SK-N-SH (cell line): ENCODE measurements around the gene AP1B1. TPM values are rescaled to one million over a fixed set of nuclear protein-coding genes. Genes with fewer than 3 reads are reported as not detected.

ENCODE experiments used
- CTCF ChIA-PET: fragments of 300-600, 350-600 bp; formaldehyde crosslinking; extraction: SDS; loops from one replicate; lab custom pipeline; 2021; lab: Yijun Ruan, JAX
- POLR2A ChIA-PET: fragments of 350-600 bp; sonication (Branson Sonifier 250); formaldehyde crosslinking; extraction: SDS; loops from one replicate; lab custom pipeline; 2020; ENCODE audit warnings: antibody characterized with exemption, inconsistent platforms; lab: Yijun Ruan, JAX
- DNase-seq: peaks from one replicate; pipeline ENCODE4 v3.0.0; 2012
- H2AFZ ChIP-seq: fragments of 200-600 bp; sonication (generic); 2 replicates; pipeline ENCODE4 v1.8.1; 2016; ENCODE audit warnings: antibody characterized with exemption, mild to moderate bottlenecking, low read depth
- H3F3A ChIP-seq: fragments of 200-600 bp; sonication (generic); replicated peaks from 2 replicates; pipeline ENCODE3; 2016; ENCODE audit warnings: antibody characterized with exemption, mild to moderate bottlenecking; ENCODE audit not compliant: insufficient read depth
- H3K27ac ChIP-seq, 2 experiments: fragments of 200-500 bp in 1 of 2; fragments of 200-600 bp in 1 of 2; sonication (Bioruptor generic) in 1 of 2; sonication (generic), shearing (Covaris generic) in 1 of 2; 2 replicates each; pipeline versions ENCODE4 v1.5.1 to v1.6.1; 2014 to 2016; ENCODE audit warnings: low read depth in 2 of 2, inconsistent platforms in 1 of 2, low read length in 1 of 2, mild to moderate bottlenecking in 1 of 2, mixed read lengths in 1 of 2
- H3K27me3 ChIP-seq: fragments of 200-600 bp; sonication (generic), shearing (Covaris generic); 2 replicates; pipeline ENCODE4 v1.6.1; 2016; ENCODE audit warnings: mixed run types; ENCODE audit not compliant: insufficient read depth
- H3K36me3 ChIP-seq, 2 experiments: fragments of 200-500 bp in 1 of 2; fragments of 200-600 bp in 1 of 2; sonication (Bioruptor generic) in 1 of 2; sonication (generic) in 1 of 2; replicated peaks in 1 of 2; 2 replicates each; pipeline versions ENCODE3 to v1.5.1; 2014 to 2016; ENCODE audit warnings: low read length in 1 of 2, mild to moderate bottlenecking in 1 of 2; ENCODE audit not compliant: insufficient read depth in 2 of 2, control insufficient read depth in 1 of 2
- H3K4me1 ChIP-seq, 2 experiments: fragments of 200-500 bp in 1 of 2; fragments of 200-600 bp in 1 of 2; sonication (Bioruptor generic) in 1 of 2; sonication (generic), shearing (Covaris generic) in 1 of 2; 2 replicates each; pipeline versions ENCODE4 v1.5.1 to v1.6.1; 2014 to 2016; ENCODE audit warnings: low read depth in 1 of 2, low read length in 1 of 2, mixed run types in 1 of 2; ENCODE audit not compliant: insufficient read depth in 2 of 2, control insufficient read depth in 1 of 2
- H3K4me2 ChIP-seq: fragments of 200-600 bp; sonication (generic), shearing (Covaris generic); 2 replicates; pipeline ENCODE4 v1.6.1; 2017; ENCODE audit warnings: mixed run types
- H3K4me3 ChIP-seq, 2 experiments: fragments of 200-500 bp in 1 of 2; fragments of 200-600 bp in 1 of 2; sonication (Bioruptor generic) in 1 of 2; sonication (generic), shearing (Covaris generic) in 1 of 2; 2 replicates each; pipeline versions ENCODE4 v1.5.1 to v1.8.1; 2014 to 2016; ENCODE audit warnings: low read depth in 2 of 2, inconsistent platforms in 1 of 2, low read length in 1 of 2, mild to moderate bottlenecking in 1 of 2, mixed read lengths in 1 of 2, moderate library complexity in 1 of 2
- H3K79me2 ChIP-seq: fragments of 200-600 bp; sonication (generic); 2 replicates; pipeline ENCODE4 v1.8.1; 2017; ENCODE audit warnings: mild to moderate bottlenecking; ENCODE audit not compliant: insufficient read depth
- H3K9ac ChIP-seq: fragments of 200-600 bp; sonication (generic); 2 replicates; pipeline ENCODE4 v1.6.1; 2017; ENCODE audit warnings: mixed run types
- H3K9me2 ChIP-seq: fragments of 200-600 bp; sonication (generic); 2 replicates; pipeline ENCODE4 v1.6.1; 2017; ENCODE audit warnings: mixed run types
- H3K9me3 ChIP-seq: fragments of 200-600 bp; sonication (generic); 2 replicates; pipeline ENCODE4 v1.6.1; 2017; ENCODE audit warnings: mixed run types, mild to moderate bottlenecking, moderate library complexity
- H4K20me1 ChIP-seq: fragments of 200-600 bp; sonication (generic); 2 replicates; pipeline ENCODE4 v1.6.1; 2017; ENCODE audit warnings: mild to moderate bottlenecking, mixed run types; ENCODE audit not compliant: insufficient read depth
- CHD2 ChIP-seq: fragments of 150-350 bp; IDR thresholded peaks from 2 replicates; pipeline ENCODE4 v1.6.1; 2018; ENCODE audit warnings: low read length; ENCODE audit not compliant: partially characterized antibody
- CTCF ChIP-seq: fragments of 200-600 bp; sonication (generic); IDR thresholded peaks from 2 replicates; pipeline ENCODE4 v1.6.1; 2017; ENCODE audit warnings: antibody characterized with exemption, mild to moderate bottlenecking, moderate library complexity
- EP300 ChIP-seq, 2 experiments: IDR thresholded peaks; 2 replicates each; pipeline versions ENCODE4 v1.4.0 to v1.6.1; 2012; ENCODE audit warnings: borderline replicate concordance in 1 of 2, low read depth in 1 of 2, low read length in 1 of 2
- FOXJ3 ChIP-seq: sonication (generic); formaldehyde crosslinking; IDR thresholded peaks from 2 replicates; pipeline ENCODE4 v1.5.1; 2020; ENCODE audit warnings: mild to moderate bottlenecking, missing genetic modification reagents
- FOXM1 ChIP-seq: IDR thresholded peaks from 2 replicates; pipeline ENCODE4 v1.4.0; 2012; ENCODE audit warnings: low read depth, mild to moderate bottlenecking
- JUND ChIP-seq: IDR thresholded peaks from 2 replicates; pipeline ENCODE4 v1.4.0; 2012
- MEF2A ChIP-seq: IDR thresholded peaks from 2 replicates; pipeline ENCODE4 v1.4.0; 2012; ENCODE audit warnings: low read depth, borderline replicate concordance
- POLR2AphosphoS5 ChIP-seq: IDR thresholded peaks from 2 replicates; pipeline ENCODE4 v1.6.1; 2012; ENCODE audit warnings: low read depth, low read length
- REST ChIP-seq: IDR thresholded peaks from 2 replicates; pipeline ENCODE4 v1.6.1; 2012; ENCODE audit warnings: mild to moderate bottlenecking, low read depth, low read length, moderate library complexity
- RFX5 ChIP-seq: IDR thresholded peaks from 2 replicates; pipeline ENCODE4 v1.6.1; 2012; ENCODE audit warnings: mild to moderate bottlenecking, improper control_type of control experiment, low read length
- SMC3 ChIP-seq: IDR thresholded peaks from 2 replicates; pipeline ENCODE4 v1.6.1; 2012; ENCODE audit warnings: low read depth, low read length, improper control_type of control experiment
- TEAD4 ChIP-seq: IDR thresholded peaks from 2 replicates; pipeline ENCODE4 v1.4.0; 2012; ENCODE audit warnings: mild to moderate bottlenecking, borderline replicate concordance; ENCODE audit not compliant: insufficient read depth
- USF1 ChIP-seq: IDR thresholded peaks from 2 replicates; pipeline ENCODE4 v1.4.0; 2012; ENCODE audit warnings: low read depth, borderline replicate concordance
- YY1 ChIP-seq: IDR thresholded peaks from 2 replicates; pipeline ENCODE4 v1.4.0; 2012; ENCODE audit warnings: low read depth, mild to moderate bottlenecking
- ZBTB33 ChIP-seq: IDR thresholded peaks from 2 replicates; pipeline ENCODE4 v1.4.0; 2012; ENCODE audit warnings: low read depth, borderline replicate concordance
- WGBS: methylation state at CpG from one replicate; pipeline ENCODE4 v1.1.6; 2017; ENCODE audit warnings: low lambda C conversion rate; 5-methylcytosine and 5-hydroxymethylcytosine counted together
- polyA plus RNA-seq, 3 experiments: library from polyadenylated mRNA; depleted of rRNA; stranded (reverse); fragments of >200 nt; gene quantifications; 2 replicates each; pipeline ENCODE4 v1.2.3, GENCODE V29; 2012

Gene AP1B1
- polyA plus RNA-seq, 1 of the 3 experiments (the other 2 are of a cell fraction): 51.9 TPM

- TF ChIP-seq TEAD4 (no peak), SMC3 (peak; percentile 58), USF1 (no peak), CTCF (peak; percentile 61), FOXJ3 (CRISPR knock-in tag) (no peak), REST (no peak), MEF2A (no peak), FOXM1 (no peak), RFX5 (no peak), POLR2AphosphoS5 (peak; percentile 31; the same call in 1 of the 2 replicates), YY1 (peak; percentile 77)
- TF ChIP-seq, all 33 proteins: peak for 10
These were observed 82.1 kb downstream of the AP1B1 start, which contains the start of gene GAS2L1 (continued) for GRCh38 chr22:29306175-29306834.

- H3K27ac ChIP-seq: peak overlapping the region; percentile 88 to 89; a peak in 2 of 4 replicates
- no peaks in the 10 kb centered on the region for H3K27me3 ChIP-seq
- peaks cover 0 to 6% of the 10 kb centered on the region in 2 experiments for H3K36me3 ChIP-seq
- peaks cover 10% of the 10 kb centered on the region; the same call in 1 of the 2 replicates for H4K20me1 ChIP-seq
- TF ChIP-seq ZBTB33 (no peak), JUND (no peak), EP300 (IDR thresholded peaks at IDR 0.05; ENCODE audit: borderline replicate concordance in 1 of 2, low read depth in 1 of 2, low read length in 1 of 2) (no peak), CTCF (no peak), CHD2 (no peak)
- H3K4me2 ChIP-seq: peak overlapping the region; percentile 91; the same call in 1 of the 2 replicates
- CTCF ChIA-PET: interaction anchor here (0.6 to 3.3 kb wide), 14 partner anchors 8 to 69 kb away, joined by 3 to 63 read pairs (median 4); no protein-coding TSS in a partner anchor
- no peaks in the 10 kb centered on the region for H3K9me2 ChIP-seq
- peaks cover 5% of the 10 kb centered on the region for H3F3A ChIP-seq
- peak overlapping the region; percentile 74 to 85 for H3K4me3 ChIP-seq
- peaks cover 30% of the 10 kb centered on the region for H3K79me2 ChIP-seq
- H3K9me3 ChIP-seq: no peaks in the 10 kb centered on the region
- 69% methylated on average over 6 of the region's 7 CpGs for WGBS
- no peak for DNase-seq
- peak overlapping the region; percentile 89 for H2AFZ ChIP-seq
- POLR2A ChIA-PET: no interaction called here
- H3K4me1 ChIP-seq: peaks cover 12 to 47% of the 10 kb centered on the region in 2 experiments; a peak in 3 of 4 replicates
- peak overlapping the region; percentile 90; the same call in 1 of the 2 replicates for H3K9ac ChIP-seq
These were observed 82.6 kb downstream of the AP1B1 start for GRCh38 chr22:29305836-29306174.
